IMR-90 (cell line): ENCODE results near the gene PPP1R13B. TPM values are rescaled to one million over a fixed set of nuclear protein-coding genes. Genes with fewer than 3 reads are reported as not detected.

Source experiments
- ATAC-seq: fragments of 200-7000 bp; cut with Tn5 transposase; 2 replicates; pipeline ENCODE4 v1.9.1; 2020; ENCODE audit warnings: low read depth, mild to moderate bottlenecking, moderate library complexity
- BruUV-seq: library from RNA; stranded (reverse); fragments of 400-500 nt; replicated peaks from 2 replicates; lab custom pipeline; 2021; lab: Mats Ljungman, UMichigan
- CTCF ChIA-PET: fragments of 300-600 bp; formaldehyde crosslinking; extraction: SDS; loops from one replicate; lab custom pipeline; 2021; ENCODE audit warnings: antibody characterized with exemption; lab: Yijun Ruan, JAX
- POLR2A ChIA-PET: fragments of 300-600 bp; sonication (Branson Sonifier 250); formaldehyde crosslinking; loops from one replicate; lab custom pipeline; 2022; ENCODE audit warnings: antibody characterized with exemption; ENCODE audit not compliant: unreplicated experiment; lab: Charles Lee
- DNase-seq: peaks from one replicate; pipeline ENCODE4 v3.0.0; 2013
- H2AFZ ChIP-seq: replicated peaks from 2 replicates; pipeline ENCODE3; 2013; ENCODE audit warnings: low read length, mild to moderate bottlenecking; ENCODE audit not compliant: poor library complexity
- H2AK5ac ChIP-seq: 2 replicates; pipeline ENCODE4 v1.6.1; 2013; ENCODE audit warnings: low read depth, low read length, inconsistent platforms
- H2AK9ac ChIP-seq: replicated peaks from 2 replicates; pipeline ENCODE3; 2013; ENCODE audit warnings: mild to moderate bottlenecking, low read depth, low read length, moderate library complexity; ENCODE audit not compliant: poor library complexity
- H2BK120ac ChIP-seq: 2 replicates; pipeline ENCODE4 v1.6.1; 2013; ENCODE audit warnings: low read depth, low read length, inconsistent platforms
- H2BK15ac ChIP-seq: 3 replicates; pipeline ENCODE4 v1.6.1; 2013; ENCODE audit warnings: low read depth, low read length, inconsistent platforms
- H2BK20ac ChIP-seq: 2 replicates; pipeline ENCODE4 v1.6.1; 2013; ENCODE audit warnings: low read depth, mild to moderate bottlenecking, inconsistent platforms, low read length, moderate library complexity
- H2BK5ac ChIP-seq: 2 replicates; pipeline ENCODE4 v1.6.1; 2013; ENCODE audit warnings: mild to moderate bottlenecking, low read depth, low read length, inconsistent platforms; ENCODE audit not compliant: poor library complexity, severe bottlenecking
- H3K14ac ChIP-seq: replicated peaks from 2 replicates; pipeline ENCODE4 v1.6.1; 2013; ENCODE audit warnings: low read depth, low read length, inconsistent platforms
- H3K18ac ChIP-seq: 2 replicates; pipeline ENCODE4 v1.6.1; 2013; ENCODE audit warnings: low read depth, low read length, control low read depth
- H3K23ac ChIP-seq: 2 replicates; pipeline ENCODE4 v1.6.1; 2013; ENCODE audit warnings: low read depth, low read length, inconsistent platforms
- H3K27ac ChIP-seq: 2 replicates; pipeline ENCODE4 v1.5.1; 2013; ENCODE audit warnings: mild to moderate bottlenecking, control low read depth, low read length; ENCODE audit not compliant: insufficient read depth
- H3K27me3 ChIP-seq: 2 replicates; pipeline ENCODE4 v1.6.1; 2013; ENCODE audit warnings: low read length; ENCODE audit not compliant: control insufficient read depth, insufficient read depth
- H3K36me3 ChIP-seq: 2 replicates; pipeline ENCODE4 v1.6.1; 2013; ENCODE audit warnings: low read length, mixed read lengths; ENCODE audit not compliant: control insufficient read depth, insufficient read depth
- H3K4ac ChIP-seq: 2 replicates; pipeline ENCODE4 v1.6.1; 2013; ENCODE audit warnings: low read depth, low read length, inconsistent platforms
- H3K4me1 ChIP-seq: 2 replicates; pipeline ENCODE4 v1.6.1; 2013; ENCODE audit warnings: low read length, mixed read lengths; ENCODE audit not compliant: control insufficient read depth, insufficient read depth
- H3K4me2 ChIP-seq: 2 replicates; pipeline ENCODE4 v1.6.1; 2013; ENCODE audit warnings: low read depth, mild to moderate bottlenecking, control low read depth, low read length, moderate library complexity
- H3K4me3 ChIP-seq: 2 replicates; pipeline ENCODE4 v1.5.1; 2013; ENCODE audit warnings: low read depth, mild to moderate bottlenecking, control low read depth, low read length, moderate library complexity; ENCODE audit not compliant: insufficient read depth
- H3K56ac ChIP-seq: 2 replicates; pipeline ENCODE4 v1.6.1; 2013; ENCODE audit warnings: low read length, inconsistent platforms; ENCODE audit not compliant: insufficient read depth; ENCODE audit errors: extremely low read depth
- H3K79me1 ChIP-seq, 2 experiments: 2 replicates each; pipeline ENCODE4 v1.6.1; 2013; ENCODE audit warnings: low read length in 2 of 2, inconsistent platforms in 1 of 2, low read depth in 1 of 2
- H3K9ac ChIP-seq: 2 replicates; pipeline ENCODE4 v1.6.1; 2013; ENCODE audit warnings: low read depth, low read length, control low read depth
- H3K9me1 ChIP-seq: 2 replicates; pipeline ENCODE4 v1.6.1; 2013; ENCODE audit warnings: low read length, inconsistent platforms; ENCODE audit not compliant: insufficient read depth
- H3K9me3 ChIP-seq: 2 replicates; pipeline ENCODE4 v1.6.1; 2013; ENCODE audit warnings: low read length; ENCODE audit not compliant: control insufficient read depth, insufficient read depth
- H4K20me1 ChIP-seq: 2 replicates; pipeline ENCODE4 v1.6.1; 2013; ENCODE audit warnings: low read length, inconsistent platforms; ENCODE audit not compliant: insufficient read depth
- H4K5ac ChIP-seq: 2 replicates; pipeline ENCODE4 v1.6.1; 2013; ENCODE audit warnings: mild to moderate bottlenecking, low read depth, low read length, control low read depth
- H4K8ac ChIP-seq, 2 experiments: 2 replicates each; pipeline ENCODE4 v1.6.1; 2013; ENCODE audit warnings: low read depth in 2 of 2, low read length in 2 of 2, control low read depth in 1 of 2, inconsistent platforms in 1 of 2
- H4K91ac ChIP-seq: 2 replicates; pipeline ENCODE4 v1.6.1; 2013; ENCODE audit warnings: low read depth, low read length, inconsistent platforms; ENCODE audit not compliant: insufficient read depth
- BHLHE40 ChIP-seq: fragments of 150-350 bp; IDR thresholded peaks from 2 replicates; pipeline ENCODE4 v1.6.1; 2016; ENCODE audit warnings: mild to moderate bottlenecking, low read depth, low read length
- MAFK ChIP-seq: IDR thresholded peaks from 2 replicates; pipeline ENCODE4 v1.6.1; 2012; ENCODE audit warnings: low read depth, low read length, improper control_type of control experiment
- MAZ ChIP-seq: IDR thresholded peaks from 2 replicates; pipeline ENCODE4 v1.6.1; 2012; ENCODE audit warnings: low read depth, mild to moderate bottlenecking, low read length, improper control_type of control experiment, moderate library complexity, borderline replicate concordance
- RCOR1 ChIP-seq: IDR thresholded peaks from 2 replicates; pipeline ENCODE4 v1.6.1; 2012; ENCODE audit warnings: mild to moderate bottlenecking, low read length, improper control_type of control experiment; ENCODE audit not compliant: insufficient replicate concordance
- RFX5 ChIP-seq: IDR thresholded peaks from 2 replicates; pipeline ENCODE4 v1.8.0; 2012; ENCODE audit warnings: low read depth, mild to moderate bottlenecking, low read length, moderate library complexity
- SMC3 ChIP-seq: fragments of 150-350 bp; IDR thresholded peaks from 2 replicates; pipeline ENCODE4 v1.6.1; 2016; ENCODE audit warnings: low read depth, mild to moderate bottlenecking, antibody characterized with exemption, low read length, moderate library complexity
- WGBS, 2 experiments: methylation state at CpG; one replicate each; pipeline versions ENCODE4 v1.1.5 to v1.1.7; 2013; ENCODE audit warnings: missing lambda C conversion rate in 2 of 2; ENCODE audit not compliant: insufficient read length in 1 of 2; ENCODE audit errors: extremely low coverage in 2 of 2; 5-methylcytosine and 5-hydroxymethylcytosine counted together
- dilution Hi-C: fragments of 300-500 bp; cut with HindIII; formaldehyde crosslinking; loops from one replicate; pipeline ENCODE4 v1.14.3; 2018; ENCODE audit warnings: low sequenced_read_pairs; ENCODE audit not compliant: unreplicated experiment
- in situ Hi-C: fragments of 300-500 bp; cut with MboI; formaldehyde crosslinking; loops from 3 replicates; pipeline ENCODE4 v1.14.3; 2019; ENCODE audit warnings: low sequenced_read_pairs, inconsistent platforms, mixed read lengths
- intact Hi-C: fragments of 100-400 bp; cut with micrococcal nuclease; formaldehyde crosslinking; loops from 2 replicates; pipeline ENCODE4 v1.10.0; 2022
- polyA plus RNA-seq, 3 experiments: library from polyadenylated mRNA; depleted of rRNA; stranded (reverse); fragments of >200 nt; gene quantifications; 2 replicates each; pipeline ENCODE4 v1.2.3, GENCODE V29; 2012; ENCODE audit warnings: low replicate concordance in 1 of 3
- total RNA-seq: library from RNA; depleted of rRNA; stranded (reverse); fragments of >200 nt; gene quantifications from 2 replicates; pipeline ENCODE4 v1.2.3, GENCODE V29; 2012

The PPP1R13B gene
- total and polyA plus RNA-seq, 2 of the 4 experiments (the other 2 are of a cell fraction): 1.6 to 2.8 TPM

GRCh38 chr14:103770902-103771301 is 76.5 kb downstream of the PPP1R13B start:
- Histone ChIP-seq H2AK5ac (no peak overlapping the region), H3K9me1 (peaks cover 2% of the 10 kb centered on the region; the same call in 1 of the 2 replicates), H3K4me1 (no peaks in the 10 kb centered on the region), H3K4me2 (no peak overlapping the region), H2AFZ (no peak overlapping the region), H3K18ac (no peak overlapping the region), H3K9ac (no peak overlapping the region), H3K36me3 (no peaks in the 10 kb centered on the region), H3K27me3 (no peaks in the 10 kb centered on the region), H3K4ac (no peak overlapping the region), H3K9me3 (no peaks in the 10 kb centered on the region), H3K27ac (no peak overlapping the region), H4K20me1 (no peaks in the 10 kb centered on the region), H3K14ac (no peak overlapping the region), H2BK20ac (no peak overlapping the region), H3K4me3 (no peak overlapping the region), H3K23ac (no peak overlapping the region), H2BK120ac (no peak overlapping the region), H2AK9ac (no peak overlapping the region), H4K5ac (no peak overlapping the region), H2BK15ac (no peak overlapping the region), H2BK5ac (no peak overlapping the region), H4K8ac (no peak overlapping the region), H3K56ac (no peak overlapping the region), H3K79me1 (no peaks in the 10 kb centered on the region), H4K91ac (no peak overlapping the region)
- no TSS peak for BruUV-seq
- in situ Hi-C loops (no loop called here), dilution Hi-C loops (no loop called here), intact Hi-C loops (no loop called here)
- ChIA-PET POLR2A (interaction anchor here (0.7 kb wide), 1 partner anchor 33 kb away, joined by 14 read pairs; no protein-coding TSS in a partner anchor), CTCF (no interaction called here)
- no CpG with 5 or more reads among the region's 4 CpGs for WGBS, 2 experiments
- ATAC-seq (no peak), DNase-seq (no peak)
- TF ChIP-seq MAZ: no peak
- TF ChIP-seq RCOR1: no peak
- no peak for TF ChIP-seq MAFK
- TF ChIP-seq RFX5: no peak
- no peak for TF ChIP-seq BHLHE40
- no peak for TF ChIP-seq SMC3
